HL-60 (cell line): Measurements from ENCODE around the gene KRTAP10-8.

ENCODE experiments used
- DNase-seq, 2 experiments: peaks; one replicate each; pipeline ENCODE4 v3.0.0-alpha.2; 2010 to 2020; ENCODE audit warnings: low read depth in 1 of 2, low spot score in 1 of 2
- H3K27ac ChIP-seq: fragments of 250-450 bp; sonication (Bioruptor Pico); replicated peaks from 2 replicates; pipeline ENCODE4 v1.5.1; 2020; ENCODE audit warnings: mild to moderate bottlenecking, moderate library complexity
- H3K27me3 ChIP-seq: fragments of 250-450 bp; sonication (Bioruptor Pico); 2 replicates; pipeline ENCODE4 v1.5.1; 2021; ENCODE audit warnings: mild to moderate bottlenecking, moderate library complexity; ENCODE audit not compliant: insufficient read depth, poor library complexity, severe bottlenecking
- H3K4me3 ChIP-seq: replicated peaks from 2 replicates; pipeline ENCODE4 v1.5.1; 2011; ENCODE audit warnings: mild to moderate bottlenecking, control low read depth, low read length; ENCODE audit not compliant: insufficient read depth
- CTCF ChIP-seq: IDR thresholded peaks from one replicate; pipeline ENCODE4 v1.5.1; 2011; ENCODE audit warnings: low read length, control low read depth, inconsistent platforms; ENCODE audit not compliant: insufficient read depth
- GABPA ChIP-seq: IDR thresholded peaks from 2 replicates; pipeline ENCODE4 v1.6.1; 2012; ENCODE audit warnings: low read depth
- POLR2AphosphoS5 ChIP-seq: IDR thresholded peaks from 2 replicates; pipeline ENCODE4 v1.6.1; 2012; ENCODE audit warnings: low read depth
- REST ChIP-seq: IDR thresholded peaks from 2 replicates; pipeline ENCODE4 v1.6.1; 2012; ENCODE audit warnings: low read depth; ENCODE audit not compliant: insufficient replicate concordance
- SPI1 ChIP-seq: IDR thresholded peaks from 2 replicates; pipeline ENCODE4 v1.6.1; 2012; ENCODE audit warnings: low read depth, mild to moderate bottlenecking, borderline replicate concordance

KRTAP10-8 gene

GRCh38 chr21:44649521-44650100 is 37.7 kb downstream of the KRTAP10-8 start:
- Histone ChIP-seq H3K27me3 (no peaks in the 10 kb centered on the region), H3K27ac (no peak overlapping the region), H3K4me3 (no peak overlapping the region)
- TF ChIP-seq POLR2AphosphoS5, result no peak
- no peak for TF ChIP-seq CTCF
- no peak for TF ChIP-seq REST
- TF ChIP-seq GABPA, result no peak
- TF ChIP-seq SPI1, result no peak
- DNase-seq, result no peak

- TF ChIP-seq POLR2AphosphoS5 (no peak), REST (no peak), GABPA (no peak), CTCF (no peak), SPI1 (no peak)
- H3K27ac ChIP-seq, result no peak overlapping the region
- no peak for DNase-seq
- no peak overlapping the region for H3K4me3 ChIP-seq
- H3K27me3 ChIP-seq, result no peaks in the 10 kb centered on the region
Observed at GRCh38 chr21:44650265-44650972, 38.5 kb downstream of the KRTAP10-8 start.

GRCh38 chr21:44650973-44651675 is 39.2 kb downstream of the KRTAP10-8 start:
- Histone ChIP-seq H3K27ac (no peak overlapping the region), H3K27me3 (no peaks in the 10 kb centered on the region), H3K4me3 (no peak overlapping the region)
- TF ChIP-seq SPI1 (no peak), CTCF (no peak), GABPA (no peak), REST (no peak), POLR2AphosphoS5 (no peak)
- DNase-seq, result no peak
